Testis (tissue), 3 donors: ENCODE results near the gene ITPA. TPM values are rescaled to one million over a fixed set of nuclear protein-coding genes. Genes with fewer than 3 reads are reported as not detected.

Source experiments
- DNase-seq: peaks from one replicate; pipeline ENCODE4 v3.0.0-alpha.2; 2019
- H3K27ac ChIP-seq, 2 donors: fragments of 200-600 bp; sonication (generic); one replicate each; pipeline ENCODE4 v1.5.1; 2019
- H3K27me3 ChIP-seq: fragments of 200-600 bp; sonication (generic); one replicate; pipeline ENCODE4 v1.5.1; 2019
- H3K36me3 ChIP-seq: fragments of 200-600 bp; sonication (generic); one replicate; pipeline ENCODE4 v1.5.1; 2017; ENCODE audit warnings: low read depth; ENCODE audit errors: missing control alignments
- H3K4me1 ChIP-seq: fragments of 200-600 bp; sonication (generic); one replicate; pipeline ENCODE4 v1.5.1; 2019
- H3K4me3 ChIP-seq, 2 donors: fragments of 200-600 bp; sonication (generic); one replicate each; pipeline ENCODE4 v1.5.1; 2017 to 2019
- H3K9me3 ChIP-seq: fragments of 200-600 bp; sonication (generic); one replicate; pipeline ENCODE4 v1.5.1; 2017
- CTCF ChIP-seq, 3 experiments: fragments of 450-650 bp in 2 of 3; fragments of 200-600 bp in 1 of 3; sonication (generic) in 1 of 3; IDR thresholded peaks; one replicate each; pipeline ENCODE4 v1.5.1; 2016 to 2019; ENCODE audit warnings: antibody characterized with exemption in 3 of 3, mild to moderate bottlenecking in 2 of 3, moderate library complexity in 1 of 3
- POLR2A ChIP-seq: fragments of 450-650 bp; IDR thresholded peaks from one replicate; pipeline ENCODE4 v1.6.1; 2017; ENCODE audit warnings: antibody characterized with exemption, mild to moderate bottlenecking, moderate library complexity
- WGBS, 2 donors: methylation state at CpG; one replicate each; pipeline ENCODE4 v1.1.5; 2018; 5-methylcytosine and 5-hydroxymethylcytosine counted together
- intact Hi-C: fragments of 100-400 bp; cut with DNase I; formaldehyde crosslinking; loops from one replicate; pipeline ENCODE4 v1.15.1; 2023; ENCODE audit warnings: low total_unique reads
- polyA plus RNA-seq: library from polyadenylated mRNA; stranded (reverse); fragments of 350-450 nt; fragmentation: Illumina TruSeq; extraction: RNeasy Lipid Tissue Mini Kit (QIAGEN cat#74804); gene quantifications from one replicate; pipeline ENCODE4 v1.2.3, GENCODE V29; 2014; ENCODE audit warnings: low read depth, low replicate concordance; ENCODE audit not compliant: insufficient read depth
- total RNA-seq, 2 donors: library from RNA; depleted of rRNA; stranded (reverse); fragments of >200 nt; gene quantifications; one replicate each; pipeline ENCODE4 v1.2.3, GENCODE V29; 2016

ITPA gene
- total and polyA plus RNA-seq, 3 donors from 2014 or later = 36.4 to 49.8 (median 42.2) TPM

GRCh38 chr20:3166338-3166912 is 42.9 kb upstream of the ITPA start:
- DNase-seq = no peak
- 79 to 90% methylated on average over 4 to 13 of the region's 13 CpGs for WGBS, 2 donors

GRCh38 chr20:3166913-3167342 is 42.4 kb upstream of the ITPA start:
- Histone ChIP-seq H3K36me3 (no peaks in the 10 kb centered on the region), H3K4me3 (no peak overlapping the region), H3K4me1 (no peaks in the 10 kb centered on the region), H3K27me3 (no peaks in the 10 kb centered on the region), H3K9me3 (no peaks in the 10 kb centered on the region), H3K27ac (no peak overlapping the region)
- WGBS, 2 donors = 94% methylated on average over 8 to 9 of the region's 16 CpGs
- intact Hi-C loops = no loop called here
- DNase-seq = no peak
- TF ChIP-seq CTCF (IDR thresholded peaks at IDR 0.05) = no peak
- no peak for TF ChIP-seq POLR2A

More at GRCh38 chr20:3166338-3166912, 42.9 kb upstream of the ITPA start:
- H3K9me3 ChIP-seq = no peaks in the 10 kb centered on the region
- intact Hi-C loops = no loop called here
- H3K27me3 ChIP-seq = no peaks in the 10 kb centered on the region
- H3K36me3 ChIP-seq = no peaks in the 10 kb centered on the region
- TF ChIP-seq POLR2A = no peak
- no peak for TF ChIP-seq CTCF (IDR thresholded peaks at IDR 0.05)
- H3K27ac ChIP-seq = no peak overlapping the region
- no peak overlapping the region for H3K4me3 ChIP-seq
- H3K4me1 ChIP-seq = no peaks in the 10 kb centered on the region

GRCh38 chr20:3167738-3168078 is 41.6 kb upstream of the ITPA start:
- Histone ChIP-seq H3K4me3 (no peak overlapping the region), H3K9me3 (no peaks in the 10 kb centered on the region), H3K36me3 (no peaks in the 10 kb centered on the region), H3K27me3 (no peaks in the 10 kb centered on the region), H3K27ac (no peak overlapping the region), H3K4me1 (peaks cover 6% of the 10 kb centered on the region)
- no peak for DNase-seq
- 36 to 54% methylated on average over 7 to 25 of the region's 25 CpGs for WGBS, 2 donors
- TF ChIP-seq POLR2A (no peak), CTCF (IDR thresholded peaks at IDR 0.05) (no peak)
- intact Hi-C loops = no loop called here

GRCh38 chr20:3168079-3168828 is 41.0 kb upstream of the ITPA start:
- H3K9me3 ChIP-seq = no peaks in the 10 kb centered on the region
- TF ChIP-seq CTCF (IDR thresholded peaks at IDR 0.05) (no peak), POLR2A (no peak)
- H3K4me3 ChIP-seq = no peak overlapping the region
- no peak overlapping the region for H3K27ac ChIP-seq
- no peaks in the 10 kb centered on the region for H3K27me3 ChIP-seq
- H3K4me1 ChIP-seq = peaks cover 8% of the 10 kb centered on the region
- DNase-seq = no peak
- WGBS, 2 donors = 40 to 47% methylated on average over 14 to 28 of the region's 39 CpGs
- no peaks in the 10 kb centered on the region for H3K36me3 ChIP-seq
- intact Hi-C loops = no loop called here
